H1 (cell line): ENCODE data around the gene ALDH1A2. TPM values are rescaled to one million over a fixed set of nuclear protein-coding genes. Genes with fewer than 3 reads are reported as not detected.

Experiments
- CTCF ChIA-PET: fragments of 300-600 bp; sonication (Branson Sonifier 250); formaldehyde crosslinking; loops from one replicate; lab custom pipeline; 2021; ENCODE audit not compliant: partially characterized antibody; lab: Charles Lee
- POLR2A ChIA-PET: fragments of 300-600 bp; sonication (Branson Sonifier 250); formaldehyde crosslinking; loops from one replicate; lab custom pipeline; 2021; ENCODE audit warnings: inconsistent platforms; ENCODE audit not compliant: partially characterized antibody; lab: Charles Lee
- DNase-seq, 2 experiments: peaks; one replicate each; pipeline versions ENCODE4 v3.0.0 to v3.0.0-alpha.2; 2010 to 2022; ENCODE audit warnings: low spot score in 2 of 2, low read depth in 1 of 2, mixed read lengths in 1 of 2
- FAIRE-seq: peaks from 2 replicates; lab custom pipeline; 2011; peaks lifted over from hg19 to GRCh38; lab: Jason Lieb, UNC
- H2AFZ ChIP-seq: 2 replicates; pipeline ENCODE4 v1.8.1; 2012; ENCODE audit warnings: low read length, inconsistent platforms
- H2AK5ac ChIP-seq: 2 replicates; pipeline ENCODE4 v1.6.1; 2013; ENCODE audit warnings: low read depth, low read length
- H2BK120ac ChIP-seq: replicated peaks from 2 replicates; pipeline ENCODE3; 2013; ENCODE audit warnings: low read depth, low read length, inconsistent platforms
- H2BK12ac ChIP-seq: 2 replicates; pipeline ENCODE4 v1.6.1; 2013; ENCODE audit warnings: low read depth, low read length
- H2BK15ac ChIP-seq: 2 replicates; pipeline ENCODE4 v1.6.1; 2013; ENCODE audit warnings: low read length
- H2BK20ac ChIP-seq: 2 replicates; pipeline ENCODE4 v1.6.1; 2013; ENCODE audit warnings: low read length
- H2BK5ac ChIP-seq: 2 replicates; pipeline ENCODE4 v1.6.1; 2013; ENCODE audit warnings: low read depth, low read length
- H3K14ac ChIP-seq: 2 replicates; pipeline ENCODE4 v1.6.1; 2013; ENCODE audit warnings: inconsistent platforms; ENCODE audit not compliant: insufficient read length
- H3K18ac ChIP-seq: 2 replicates; pipeline ENCODE4 v1.6.1; 2013; ENCODE audit warnings: low read length; ENCODE audit errors: extremely low read depth
- H3K23ac ChIP-seq: 2 replicates; pipeline ENCODE4 v1.6.1; 2013; ENCODE audit warnings: inconsistent platforms; ENCODE audit not compliant: insufficient read length
- H3K23me2 ChIP-seq: 2 replicates; pipeline ENCODE4 v1.6.1; 2013; ENCODE audit warnings: low read depth, low read length
- H3K27ac ChIP-seq: 2 replicates; pipeline ENCODE4 v1.6.1; 2011; ENCODE audit warnings: low read depth, low read length, inconsistent platforms
- H3K27me3 ChIP-seq, 4 experiments: replicated peaks in 1 of 4; 1 replicate in 1 of 4; 2 replicates in 3 of 4; pipeline versions ENCODE4 v1.6.1 to v1.8.1; 2011 to 2013; ENCODE audit warnings: low read length in 3 of 4, mild to moderate bottlenecking in 3 of 4, inconsistent platforms in 2 of 4, mixed read lengths in 2 of 4, moderate library complexity in 1 of 4; ENCODE audit not compliant: control insufficient read depth in 3 of 4, insufficient read depth in 3 of 4; ENCODE audit errors: extremely low read depth in 1 of 4
- H3K36me3 ChIP-seq, 4 experiments: 2 replicates each; pipeline versions ENCODE4 v1.6.1 to v1.8.1; 2011 to 2013; ENCODE audit warnings: mild to moderate bottlenecking in 4 of 4, low read length in 3 of 4, moderate library complexity in 2 of 4, control low read depth in 1 of 4, inconsistent platforms in 1 of 4; ENCODE audit not compliant: insufficient read depth in 4 of 4, control insufficient read depth in 2 of 4
- H3K4ac ChIP-seq: replicated peaks from 2 replicates; pipeline ENCODE3; 2013; ENCODE audit warnings: low read length, low read depth, mixed read lengths, inconsistent platforms; ENCODE audit not compliant: insufficient read length
- H3K4me1 ChIP-seq, 4 experiments: replicated peaks in 1 of 4; 1 replicate in 1 of 4; 2 replicates in 3 of 4; pipeline versions ENCODE4 v1.6.1 to v1.8.1; 2011 to 2013; ENCODE audit warnings: low read length in 3 of 4, inconsistent platforms in 2 of 4, mixed read lengths in 1 of 4; ENCODE audit not compliant: insufficient read depth in 4 of 4, control insufficient read depth in 3 of 4
- H3K4me2 ChIP-seq, 2 experiments: 2 replicates each; pipeline versions ENCODE4 v1.6.1 to v1.8.1; 2011 to 2013; ENCODE audit warnings: low read depth in 2 of 2, low read length in 2 of 2, control low read depth in 1 of 2, inconsistent platforms in 1 of 2, mild to moderate bottlenecking in 1 of 2; ENCODE audit not compliant: insufficient read depth in 1 of 2
- H3K4me3 ChIP-seq, 4 experiments: fragments of 200-600, 300-600 bp in 1 of 4; sonication (generic), shearing (Covaris generic), sonication (Bioruptor Twin) in 1 of 4; 2 replicates each; pipeline versions ENCODE4 v1.5.1 to v1.8.1; 2011 to 2016; ENCODE audit warnings: low read length in 4 of 4, low read depth in 3 of 4, control low read depth in 2 of 4, inconsistent platforms in 2 of 4, mild to moderate bottlenecking in 2 of 4, mixed read lengths in 1 of 4, moderate library complexity in 1 of 4; ENCODE audit not compliant: insufficient read depth in 2 of 4; ENCODE audit errors: extremely low read depth in 1 of 4
- H3K56ac ChIP-seq: replicated peaks from 2 replicates; pipeline ENCODE3; 2013; ENCODE audit warnings: low read depth, mild to moderate bottlenecking, mixed read lengths, low read length, inconsistent platforms; ENCODE audit not compliant: insufficient read length
- H3K79me1 ChIP-seq: 2 replicates; pipeline ENCODE4 v1.6.1; 2013; ENCODE audit warnings: low read depth, low read length, control low read depth
- H3K79me2 ChIP-seq, 2 experiments: 2 replicates each; pipeline versions ENCODE4 v1.6.1 to v1.8.1; 2012 to 2013; ENCODE audit warnings: low read length in 2 of 2, mild to moderate bottlenecking in 2 of 2, inconsistent platforms in 1 of 2; ENCODE audit not compliant: insufficient read depth in 2 of 2, control insufficient read depth in 1 of 2
- H3K9ac ChIP-seq, 4 experiments: replicated peaks in 1 of 4; 1 replicate in 1 of 4; 2 replicates in 3 of 4; pipeline versions ENCODE4 v1.6.1 to v1.8.1; 2011 to 2013; ENCODE audit warnings: low read depth in 3 of 4, low read length in 3 of 4, control low read depth in 2 of 4, mild to moderate bottlenecking in 2 of 4, moderate library complexity in 2 of 4, inconsistent platforms in 1 of 4; ENCODE audit errors: extremely low read depth in 1 of 4
- H3K9me3 ChIP-seq, 2 experiments: 2 replicates each; pipeline versions ENCODE4 v1.6.1 to v1.8.1; 2012 to 2013; ENCODE audit warnings: mild to moderate bottlenecking in 2 of 2, moderate library complexity in 2 of 2, control low read depth in 1 of 2, inconsistent platforms in 1 of 2, low read depth in 1 of 2, low read length in 1 of 2, mixed read lengths in 1 of 2; ENCODE audit not compliant: insufficient read depth in 2 of 2
- H4K20me1 ChIP-seq, 2 experiments: replicated peaks in 1 of 2; 2 replicates each; pipeline versions ENCODE3 to v1.8.1; 2011 to 2013; ENCODE audit warnings: inconsistent platforms in 2 of 2, low read length in 2 of 2, mild to moderate bottlenecking in 1 of 2; ENCODE audit not compliant: insufficient read depth in 2 of 2, control insufficient read depth in 1 of 2
- H4K5ac ChIP-seq: 2 replicates; pipeline ENCODE4 v1.6.1; 2013; ENCODE audit warnings: low read length, low read depth, mixed read lengths, inconsistent platforms; ENCODE audit not compliant: insufficient read length
- H4K8ac ChIP-seq: 2 replicates; pipeline ENCODE4 v1.8.0; 2013; ENCODE audit warnings: mild to moderate bottlenecking, moderate library complexity, low read length, inconsistent platforms; ENCODE audit not compliant: insufficient read depth; ENCODE audit errors: extremely low read depth
- H4K91ac ChIP-seq: replicated peaks from 2 replicates; pipeline ENCODE3; 2013; ENCODE audit warnings: low read length, mixed read lengths, inconsistent platforms; ENCODE audit not compliant: insufficient read length
- ASH2L ChIP-seq: fragments of 200-600, 300-600 bp; sonication (generic); IDR thresholded peaks from one replicate; pipeline ENCODE4 v1.7.1; 2017; ENCODE audit warnings: low read length
- CHD2 ChIP-seq: IDR thresholded peaks from 2 replicates; pipeline ENCODE4 v1.6.1; 2012; ENCODE audit warnings: low read length, improper control_type of control experiment
- E2F6 ChIP-seq: IDR thresholded peaks from 2 replicates; pipeline ENCODE4 v1.6.1; 2012; ENCODE audit warnings: inconsistent platforms
- GTF2F1 ChIP-seq: IDR thresholded peaks from 2 replicates; pipeline ENCODE4 v1.6.1; 2012; ENCODE audit warnings: low read depth, low read length, improper control_type of control experiment, borderline replicate concordance
- KDM5A ChIP-seq: fragments of 200-600 bp; IDR thresholded peaks from 2 replicates; pipeline ENCODE4 v1.7.1; 2012; ENCODE audit warnings: mild to moderate bottlenecking, low read length, inconsistent platforms, mixed read lengths
- NANOG ChIP-seq: IDR thresholded peaks from 2 replicates; pipeline ENCODE4 v1.6.1; 2011; ENCODE audit warnings: low read length, low read depth, mild to moderate bottlenecking, inconsistent platforms; ENCODE audit not compliant: insufficient read depth, poor library complexity, severe bottlenecking
- PHF8 ChIP-seq: fragments of 200-600 bp; sonication (generic); conservative IDR thresholded peaks from 2 replicates; pipeline ENCODE4 v1.7.1; 2012; ENCODE audit warnings: low read depth, mild to moderate bottlenecking, inconsistent platforms, low read length, moderate library complexity
- RBBP5 ChIP-seq: IDR thresholded peaks from 2 replicates; pipeline ENCODE4 v1.7.1; 2012; ENCODE audit warnings: low read depth, mild to moderate bottlenecking, inconsistent platforms, low read length, moderate library complexity, borderline replicate concordance
- TAF1 ChIP-seq: IDR thresholded peaks from 2 replicates; pipeline ENCODE4 v1.6.1; 2011; ENCODE audit warnings: mild to moderate bottlenecking, low read depth, low read length
- ZNF274 ChIP-seq: IDR thresholded peaks from 2 replicates; pipeline ENCODE4 v1.7.0; 2012; ENCODE audit warnings: low read length, borderline replicate concordance; ENCODE audit errors: extremely low read depth
- WGBS, 2 experiments: shearing (Covaris generic) in 1 of 2; methylation state at CpG; one replicate each; pipeline versions ENCODE4 v1.1.6 to v1.1.7; 2013 to 2015; ENCODE audit warnings: low lambda C conversion rate in 2 of 2, mixed read lengths in 2 of 2, inconsistent platforms in 1 of 2, low coverage in 1 of 2, missing lambda C conversion rate in 1 of 2; ENCODE audit not compliant: insufficient replicate concordance in 2 of 2, insufficient coverage in 1 of 2, insufficient read length in 1 of 2; ENCODE audit errors: extremely low coverage in 1 of 2, missing lambda C conversion rate in 1 of 2; 5-methylcytosine and 5-hydroxymethylcytosine counted together
- polyA plus RNA-seq, 7 experiments: library from polyadenylated mRNA; depleted of rRNA in 3 of 7; stranded (reverse) in 5 of 7; unstranded in 2 of 7; fragments of >200 nt in 5 of 7; fragments of 200-250 nt in 2 of 7; gene quantifications; 1 replicate in 5 of 7; 2 replicates in 1 of 7; 4 replicates in 1 of 7; pipeline versions ENCODE4 v1.2.1 to v1.2.3, GENCODE V29; 2011 to 2013; ENCODE audit warnings: missing spikeins in 2 of 7, mixed read lengths in 2 of 7
- total RNA-seq: library from RNA; stranded (reverse); fragmentation: NEBNext Ultra II Directional; extraction: Animal tissue kit (Norgen Biotek cat#: 25700); gene quantifications from 2 replicates; pipeline ENCODE4 v1.2.1, GENCODE V29; 2021
- TF ChIP-seq, protein P1 (sequence below): IDR thresholded peaks from 2 replicates; pipeline ENCODE4 v1.6.1; 2011; ENCODE audit warnings: low read depth, mild to moderate bottlenecking, low read length; ENCODE audit not compliant: insufficient read depth
- TF ChIP-seq, protein P2 (sequence below): IDR thresholded peaks from 2 replicates; pipeline ENCODE4 v1.6.1; 2011; ENCODE audit warnings: low read length, improper control_type of control experiment

ALDH1A2 gene
- total and polyA plus RNA-seq, 2 of the 8 experiments (the other 6 are each of a cell fraction or from before 2014, with no cell fraction given), result 0.06 to 0.24 TPM

DNA sequence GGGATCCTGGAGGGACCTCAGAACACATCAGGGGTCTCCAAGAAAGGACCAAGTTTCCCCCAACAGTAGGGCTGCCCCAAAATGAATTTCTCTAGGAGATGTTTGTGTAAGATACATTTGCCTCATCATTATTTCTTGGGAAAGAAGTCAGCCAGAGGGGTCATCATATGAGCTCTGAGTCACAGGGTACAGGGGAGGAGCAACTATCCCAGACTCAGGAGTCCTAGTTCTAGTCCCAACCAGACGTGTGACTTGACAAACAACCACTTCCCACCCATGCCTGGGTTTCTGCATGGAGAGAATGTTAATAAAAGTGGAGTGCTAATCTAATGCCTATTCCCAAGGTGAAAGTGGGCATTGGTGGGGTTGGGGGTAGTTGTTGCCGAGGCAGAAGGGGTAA is 144.1 kb downstream of the ALDH1A2 start:
- Histone ChIP-seq H3K4me3 (no peak overlapping the region), H3K56ac (no peak overlapping the region), H3K18ac (no peak overlapping the region), H3K4ac (no peak overlapping the region), H2BK15ac (no peak overlapping the region), H2AK5ac (no peak overlapping the region), H3K27me3 (no peaks in the 10 kb centered on the region), H3K23me2 (no peaks in the 10 kb centered on the region), H3K27ac (no peak overlapping the region), H3K14ac (no peak overlapping the region), H3K9me3 (no peaks in the 10 kb centered on the region), H2BK20ac (no peak overlapping the region), H2AFZ (no peak overlapping the region), H3K4me2 (no peak overlapping the region), H4K91ac (no peak overlapping the region), H3K36me3 (no peaks in the 10 kb centered on the region), H4K20me1 (no peaks in the 10 kb centered on the region), H2BK120ac (no peak overlapping the region), H2BK12ac (no peak overlapping the region), H4K5ac (no peak overlapping the region), H3K23ac (no peak overlapping the region), H3K79me2 (no peaks in the 10 kb centered on the region), H3K4me1 (no peaks in the 10 kb centered on the region; a peak in 2 of 7 replicates), H2BK5ac (no peak overlapping the region), H3K79me1 (no peaks in the 10 kb centered on the region), H4K8ac (no peak overlapping the region), H3K9ac (no peak overlapping the region)
- FAIRE-seq (no peak), DNase-seq (no peak)
- 85% methylated on average over 2 of the region's 2 CpGs; no CpG with 5 or more reads in 1 of the 2 experiments for WGBS, 2 experiments
- ChIA-PET CTCF (interaction anchor here (0.6 to 1.1 kb wide), 3 partner anchors 10 to 142 kb away, joined by 3 read pairs; no protein-coding TSS in a partner anchor), POLR2A (no interaction called here)
- TF ChIP-seq GTF2F1 (no peak), TAF1 (no peak), ZNF274 (no peak), RBBP5 (no peak), ASH2L (no peak), KDM5A (no peak), E2F6 (no peak), CHD2 (no peak), PHF8 (no peak), NANOG (no peak)
- TF ChIP-seq, protein P1, sequence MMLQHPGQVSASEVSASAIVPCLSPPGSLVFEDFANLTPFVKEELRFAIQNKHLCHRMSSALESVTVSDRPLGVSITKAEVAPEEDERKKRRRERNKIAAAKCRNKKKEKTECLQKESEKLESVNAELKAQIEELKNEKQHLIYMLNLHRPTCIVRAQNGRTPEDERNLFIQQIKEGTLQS, result no peak
- TF ChIP-seq, protein P2, sequence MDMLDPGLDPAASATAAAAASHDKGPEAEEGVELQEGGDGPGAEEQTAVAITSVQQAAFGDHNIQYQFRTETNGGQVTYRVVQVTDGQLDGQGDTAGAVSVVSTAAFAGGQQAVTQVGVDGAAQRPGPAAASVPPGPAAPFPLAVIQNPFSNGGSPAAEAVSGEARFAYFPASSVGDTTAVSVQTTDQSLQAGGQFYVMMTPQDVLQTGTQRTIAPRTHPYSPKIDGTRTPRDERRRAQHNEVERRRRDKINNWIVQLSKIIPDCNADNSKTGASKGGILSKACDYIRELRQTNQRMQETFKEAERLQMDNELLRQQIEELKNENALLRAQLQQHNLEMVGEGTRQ, result no peak
